Measurements from ENCODE around the gene FAM78A.

Gene FAM78A

DNA sequence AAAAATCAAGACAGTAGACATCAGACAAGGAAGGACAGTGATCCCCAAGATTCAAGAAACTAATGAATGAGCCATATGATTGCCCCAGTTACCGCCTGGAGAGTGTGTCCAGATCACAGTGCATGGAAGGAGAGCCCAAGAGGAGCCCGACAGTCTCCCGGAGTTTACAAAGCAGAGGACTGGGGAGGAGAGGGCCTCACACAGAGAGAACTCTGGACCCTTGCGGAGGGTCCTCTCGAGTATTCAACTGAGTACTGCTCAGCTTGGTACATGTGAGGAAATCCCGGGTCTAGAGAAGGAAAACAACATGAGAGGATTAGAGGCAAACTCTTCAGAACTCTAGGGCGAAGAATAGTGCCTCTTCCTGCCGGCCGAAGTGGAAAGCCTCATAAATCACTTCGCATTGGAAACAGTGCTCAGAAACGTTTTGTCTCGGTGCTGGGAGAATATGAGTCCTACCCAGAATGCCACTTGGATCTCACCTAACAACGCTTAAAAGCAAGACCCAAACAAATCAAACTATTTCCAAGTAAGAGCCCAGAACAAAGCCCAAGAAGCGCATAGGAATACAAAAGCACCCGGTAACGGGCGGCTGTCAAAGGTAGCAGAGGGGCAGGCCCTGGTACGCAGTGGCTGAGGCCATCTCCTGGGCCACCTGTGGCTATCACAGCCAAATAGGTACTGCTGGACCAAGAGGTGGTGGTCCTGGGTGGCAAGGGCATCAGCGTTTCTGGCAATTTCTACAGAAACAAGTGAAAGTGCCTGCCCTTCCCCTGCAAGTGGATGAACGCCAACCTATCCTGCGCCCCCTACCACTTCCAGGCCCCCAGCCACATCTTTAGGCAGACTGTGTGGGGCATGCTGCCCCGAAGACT lies 36.0 kb downstream of the FAM78A start:
- no peaks in the 10 kb centered on the region for H3F3A ChIP-seq (ENCODE audit: insufficient read depth)
- no peaks in the 10 kb centered on the region for H3K36me3 ChIP-seq (ENCODE audit: low read length)
- H3K9me3 ChIP-seq (ENCODE audit: insufficient read depth, low read length), result no peaks in the 10 kb centered on the region
- H3K9ac ChIP-seq (ENCODE audit: low read length), result no peak overlapping the region
- H4K20me1 ChIP-seq (ENCODE audit: low read depth, low read length), result no peaks in the 10 kb centered on the region
- H3K27me3 ChIP-seq (ENCODE audit: low read length), result no peaks in the 10 kb centered on the region
- H3K79me2 ChIP-seq (ENCODE audit: insufficient read depth, low read length), result no peaks in the 10 kb centered on the region
- H3K4me3 ChIP-seq (ENCODE audit: insufficient read depth, low read length, poor library complexity, severe bottlenecking), result no peak overlapping the region
- no peak overlapping the region for H3K27ac ChIP-seq (ENCODE audit: low read depth, low read length)
- TF ChIP-seq EZH2phosphoT487 (conservative IDR thresholded peaks at IDR 0.05; ENCODE audit: low read length) (no peak), CTCF (IDR thresholded peaks at IDR 0.05; ENCODE audit: insufficient read depth, low read length, poor library complexity, severe bottlenecking) (no peak)
- no peaks in the 10 kb centered on the region for H3K9me2 ChIP-seq (replicated peaks; ENCODE audit: insufficient read depth, low read length)
- H3K4me2 ChIP-seq (ENCODE audit: low read depth, low read length, poor library complexity, severe bottlenecking), result no peak overlapping the region
- H2AFZ ChIP-seq (ENCODE audit: low read depth, low read length, severe bottlenecking), result no peak overlapping the region

DNA sequence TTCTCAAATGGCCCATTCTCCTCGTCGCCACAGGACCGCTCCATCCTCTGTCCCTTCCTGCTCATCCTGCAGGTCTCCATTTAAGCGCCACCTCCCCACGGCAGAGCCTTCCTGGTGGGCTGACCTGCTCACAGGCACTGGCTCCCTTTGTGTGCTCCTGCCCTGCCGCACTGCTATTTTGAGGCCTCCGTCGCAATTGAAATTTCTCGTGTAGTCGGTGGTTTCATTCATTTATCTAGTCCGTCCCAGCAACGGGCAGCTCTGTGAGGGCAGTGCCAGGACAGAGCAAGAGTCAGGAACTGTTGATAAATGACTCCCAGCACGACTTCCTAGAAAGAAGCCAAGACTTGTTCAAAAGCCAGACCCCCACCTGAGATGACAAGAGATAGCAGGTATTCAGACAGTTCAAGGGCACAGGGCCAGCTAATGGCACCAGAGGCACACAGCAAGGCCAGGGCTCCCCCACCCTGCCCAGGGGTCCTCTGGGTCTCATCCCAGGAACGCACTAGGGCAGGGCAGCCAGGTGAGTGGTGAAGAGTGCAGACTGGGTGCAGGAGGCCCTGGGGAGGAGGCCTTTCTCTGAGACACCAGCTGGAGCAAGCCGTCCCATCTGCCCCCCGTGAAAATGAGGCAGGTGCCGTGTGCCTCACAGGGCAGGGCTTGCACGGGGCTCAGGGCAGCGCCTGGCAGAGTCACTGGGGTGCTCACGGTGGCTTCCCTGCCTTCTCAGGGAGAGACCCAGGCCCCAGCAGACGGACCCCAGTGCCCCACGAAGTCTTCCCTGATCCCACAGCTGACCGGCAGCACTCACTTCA lies 36.9 kb downstream of the FAM78A start:
- Histone ChIP-seq H3K36me3 (ENCODE audit: low read length) (no peaks in the 10 kb centered on the region), H3K9ac (ENCODE audit: low read length) (no peak overlapping the region), H4K20me1 (ENCODE audit: low read depth, low read length) (no peaks in the 10 kb centered on the region), H3K4me3 (ENCODE audit: insufficient read depth, low read length, poor library complexity, severe bottlenecking) (no peak overlapping the region), H3F3A (ENCODE audit: insufficient read depth) (no peaks in the 10 kb centered on the region), H3K27me3 (ENCODE audit: low read length) (no peaks in the 10 kb centered on the region), H3K9me3 (ENCODE audit: insufficient read depth, low read length) (no peaks in the 10 kb centered on the region), H3K4me2 (ENCODE audit: low read depth, low read length, poor library complexity, severe bottlenecking) (no peak overlapping the region), H3K9me2 (replicated peaks; ENCODE audit: insufficient read depth, low read length) (no peaks in the 10 kb centered on the region), H2AFZ (ENCODE audit: low read depth, low read length, severe bottlenecking) (no peak overlapping the region), H3K27ac (ENCODE audit: low read depth, low read length) (no peak overlapping the region), H3K79me2 (ENCODE audit: insufficient read depth, low read length) (no peaks in the 10 kb centered on the region)
- no peak for TF ChIP-seq CTCF (IDR thresholded peaks at IDR 0.05; ENCODE audit: insufficient read depth, low read length, poor library complexity, severe bottlenecking)
- no peak for TF ChIP-seq EZH2phosphoT487 (conservative IDR thresholded peaks at IDR 0.05; ENCODE audit: low read length)

DNA sequence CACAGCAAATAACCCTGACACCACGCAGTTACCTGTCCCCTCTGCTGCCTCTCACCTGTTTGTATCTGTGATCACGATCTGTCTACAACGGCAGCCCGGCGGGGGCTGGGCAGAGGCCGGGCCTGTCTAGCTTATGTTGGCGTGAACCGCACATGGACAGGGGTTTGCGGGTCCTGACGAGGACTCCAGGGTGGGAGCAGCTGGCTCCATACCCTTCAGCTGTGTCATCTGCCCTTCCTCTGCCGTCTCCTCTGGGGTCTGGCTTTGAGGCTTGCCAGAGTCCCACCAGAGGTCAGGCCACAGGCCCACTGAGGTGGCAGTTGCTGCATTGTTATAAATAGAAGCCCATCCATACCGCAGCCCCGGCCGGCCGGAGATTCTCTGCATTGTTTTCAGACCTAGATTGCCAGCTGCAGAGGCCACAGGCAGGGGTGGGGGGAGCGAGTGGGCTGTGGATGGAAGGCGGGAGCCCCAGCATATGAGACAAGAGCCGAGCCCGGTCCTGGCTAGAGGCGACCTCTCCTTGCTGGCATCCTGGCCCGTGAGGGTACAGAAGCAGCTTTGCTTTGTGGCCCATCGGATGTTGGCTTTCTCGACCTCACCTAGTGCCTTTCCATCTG lies 37.8 kb downstream of the FAM78A start:
- H4K20me1 ChIP-seq (ENCODE audit: low read depth, low read length), result no peaks in the 10 kb centered on the region
- H3F3A ChIP-seq (ENCODE audit: insufficient read depth), result no peaks in the 10 kb centered on the region
- H3K9me2 ChIP-seq (replicated peaks; ENCODE audit: insufficient read depth, low read length), result no peaks in the 10 kb centered on the region
- H2AFZ ChIP-seq (ENCODE audit: low read depth, low read length, severe bottlenecking), result peak overlapping the region; percentile 70
- TF ChIP-seq CTCF (IDR thresholded peaks at IDR 0.05; ENCODE audit: insufficient read depth, low read length, poor library complexity, severe bottlenecking), result no peak
- TF ChIP-seq EZH2phosphoT487 (conservative IDR thresholded peaks at IDR 0.05; ENCODE audit: low read length), result no peak
- H3K4me3 ChIP-seq (ENCODE audit: insufficient read depth, low read length, poor library complexity, severe bottlenecking), result no peak overlapping the region
- H3K27ac ChIP-seq (ENCODE audit: low read depth, low read length), result no peak overlapping the region
- H3K9me3 ChIP-seq (ENCODE audit: insufficient read depth, low read length), result no peaks in the 10 kb centered on the region
- no peaks in the 10 kb centered on the region for H3K27me3 ChIP-seq (ENCODE audit: low read length)
- no peaks in the 10 kb centered on the region for H3K79me2 ChIP-seq (ENCODE audit: insufficient read depth, low read length)
- H3K36me3 ChIP-seq (ENCODE audit: low read length), result no peaks in the 10 kb centered on the region
- H3K9ac ChIP-seq (ENCODE audit: low read length), result peak overlapping the region; percentile 20; the same call in 1 of the 2 replicates
- H3K4me2 ChIP-seq (ENCODE audit: low read depth, low read length, poor library complexity, severe bottlenecking), result peak overlapping the region; percentile 48
